OCI-LY7 (cell line): ENCODE results near the gene CYP1B1. TPM values are rescaled to one million over a fixed set of nuclear protein-coding genes. Genes with fewer than 3 reads are reported as not detected.

ENCODE experiments used
- BruUV-seq: library from RNA; stranded (reverse); fragments of 400-500 nt; replicated peaks from 2 replicates; lab custom pipeline; 2021; lab: Mats Ljungman, UMichigan
- CTCF ChIA-PET: fragments of 300-600 bp; sonication (Branson Sonifier 250); formaldehyde crosslinking; loops from one replicate; lab custom pipeline; 2022; ENCODE audit warnings: antibody characterized with exemption; ENCODE audit not compliant: unreplicated experiment; lab: Charles Lee
- POLR2A ChIA-PET: fragments of 300-600 bp; sonication (Branson Sonifier 250); formaldehyde crosslinking; loops from one replicate; lab custom pipeline; 2022; ENCODE audit warnings: antibody characterized with exemption; lab: Charles Lee
- DNase-seq: peaks from one replicate; pipeline ENCODE4 v3.0.0-alpha.2; 2015; ENCODE audit warnings: low spot score
- H2AFZ ChIP-seq: fragments of 200-600 bp; sonication (generic), shearing (Covaris generic); 2 replicates; pipeline ENCODE4 v1.6.1; 2014; ENCODE audit warnings: mild to moderate bottlenecking, antibody characterized with exemption, low read length, moderate library complexity
- H3K27ac ChIP-seq: fragments of 200-600 bp; sonication (generic); 2 replicates; pipeline ENCODE4 v1.5.1; 2014; ENCODE audit warnings: mixed run types, low read depth, mild to moderate bottlenecking, moderate library complexity, low read length, inconsistent platforms; ENCODE audit not compliant: poor library complexity, severe bottlenecking
- H3K36me3 ChIP-seq: fragments of 200-600 bp; sonication (generic); 2 replicates; pipeline ENCODE4 v1.6.1; 2014; ENCODE audit warnings: mild to moderate bottlenecking, antibody characterized with exemption, low read length, moderate library complexity, mixed read lengths; ENCODE audit not compliant: insufficient read depth
- H3K4me1 ChIP-seq: fragments of 200-600 bp; sonication (generic); 2 replicates; pipeline ENCODE4 v1.5.1; 2014; ENCODE audit warnings: mild to moderate bottlenecking, low read length; ENCODE audit not compliant: insufficient read depth, poor library complexity, severe bottlenecking
- H3K4me2 ChIP-seq: fragments of 200-600 bp; sonication (generic); 2 replicates; pipeline ENCODE4 v1.6.1; 2014; ENCODE audit warnings: mild to moderate bottlenecking, low read length
- H3K4me3 ChIP-seq: fragments of 200-600 bp; sonication (generic); 2 replicates; pipeline ENCODE4 v1.5.1; 2014; ENCODE audit warnings: mild to moderate bottlenecking, low read depth, low read length; ENCODE audit not compliant: poor library complexity, severe bottlenecking
- H3K79me2 ChIP-seq: fragments of 200-600 bp; sonication (generic); 2 replicates; pipeline ENCODE4 v1.6.1; 2016; ENCODE audit warnings: low read depth, mild to moderate bottlenecking, low read length, moderate library complexity, mixed read lengths; ENCODE audit not compliant: insufficient read depth
- H3K9me2 ChIP-seq: fragments of 200-600 bp; sonication (generic); 2 replicates; pipeline ENCODE4 v1.6.1; 2016; ENCODE audit warnings: mild to moderate bottlenecking, low read length, mixed read lengths; ENCODE audit not compliant: insufficient read depth
- H3K9me3 ChIP-seq: fragments of 200-600 bp; sonication (generic); 2 replicates; pipeline ENCODE4 v1.6.1; 2014; ENCODE audit warnings: mild to moderate bottlenecking, mixed run types, low read length, mixed read lengths
- H4K20me1 ChIP-seq: fragments of 200-600 bp; sonication (generic); 2 replicates; pipeline ENCODE4 v1.6.1; 2014; ENCODE audit warnings: mild to moderate bottlenecking, antibody characterized with exemption, low read length, moderate library complexity, mixed read lengths; ENCODE audit not compliant: insufficient read depth
- EZH2phosphoT487 ChIP-seq: fragments of 200-600 bp; sonication (generic); IDR thresholded peaks from 2 replicates; pipeline ENCODE4 v1.6.1; 2018; ENCODE audit warnings: low read depth, borderline replicate concordance, mild to moderate bottlenecking, mixed run types, antibody characterized with exemption, low read length, moderate library complexity, mixed read lengths
- intact Hi-C: fragments of 100-400 bp; cut with micrococcal nuclease; formaldehyde crosslinking; loops from one replicate; pipeline ENCODE4 v1.10.0; 2022; ENCODE audit not compliant: unreplicated experiment
- total RNA-seq, 2 experiments: library from RNA; depleted of rRNA in 1 of 2; stranded (reverse); fragments of >200 nt in 1 of 2; shearing (Covaris generic) in 1 of 2; gene quantifications; 2 replicates each; pipeline ENCODE4 v1.2.3, GENCODE V29; 2014 to 2022
- TF ChIP-seq, protein P1 (sequence below): fragments of 200-600 bp; sonication (generic); conservative IDR thresholded peaks from 2 replicates; pipeline ENCODE4 v1.5.1; 2014; ENCODE audit warnings: mild to moderate bottlenecking, antibody characterized with exemption, low read length, moderate library complexity, mixed read lengths

The CYP1B1 gene
- total RNA-seq, 2 experiments from 2014 or later, result 0.44 TPM; not detected in 1

DNA sequence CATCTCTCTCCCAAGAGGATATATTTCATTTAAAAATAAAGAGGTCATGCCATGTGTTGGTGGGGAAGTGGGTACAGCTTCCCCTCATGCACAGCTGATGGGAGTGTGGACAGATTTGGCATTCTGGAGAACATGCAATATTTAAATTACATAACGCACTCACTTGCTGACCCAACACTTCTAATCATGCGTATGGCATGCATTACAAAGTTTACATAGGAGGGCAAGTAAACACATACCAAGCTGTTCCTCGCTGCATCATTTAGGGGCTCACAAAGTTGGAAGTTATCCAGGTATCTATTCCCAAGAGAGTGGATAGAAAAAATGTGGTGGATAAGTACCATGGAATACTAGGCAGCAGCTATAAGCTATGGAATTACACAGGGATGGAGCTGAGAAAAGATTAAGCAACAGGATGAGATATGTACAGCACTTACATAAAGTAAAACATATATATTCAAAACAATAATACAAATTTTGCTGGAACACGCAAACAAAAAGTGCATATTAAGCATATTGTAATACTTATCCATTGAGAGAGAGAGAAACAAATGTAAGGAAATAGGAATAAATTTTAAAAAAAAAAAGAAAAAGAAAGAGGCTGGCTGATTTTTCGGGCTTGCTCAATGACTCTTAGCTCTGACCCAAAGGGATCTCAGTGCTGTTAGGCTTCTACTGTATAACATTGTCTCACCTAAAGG is 11.0 kb downstream of the CYP1B1 start:
- CTCF ChIA-PET, result no interaction called here

DNA sequence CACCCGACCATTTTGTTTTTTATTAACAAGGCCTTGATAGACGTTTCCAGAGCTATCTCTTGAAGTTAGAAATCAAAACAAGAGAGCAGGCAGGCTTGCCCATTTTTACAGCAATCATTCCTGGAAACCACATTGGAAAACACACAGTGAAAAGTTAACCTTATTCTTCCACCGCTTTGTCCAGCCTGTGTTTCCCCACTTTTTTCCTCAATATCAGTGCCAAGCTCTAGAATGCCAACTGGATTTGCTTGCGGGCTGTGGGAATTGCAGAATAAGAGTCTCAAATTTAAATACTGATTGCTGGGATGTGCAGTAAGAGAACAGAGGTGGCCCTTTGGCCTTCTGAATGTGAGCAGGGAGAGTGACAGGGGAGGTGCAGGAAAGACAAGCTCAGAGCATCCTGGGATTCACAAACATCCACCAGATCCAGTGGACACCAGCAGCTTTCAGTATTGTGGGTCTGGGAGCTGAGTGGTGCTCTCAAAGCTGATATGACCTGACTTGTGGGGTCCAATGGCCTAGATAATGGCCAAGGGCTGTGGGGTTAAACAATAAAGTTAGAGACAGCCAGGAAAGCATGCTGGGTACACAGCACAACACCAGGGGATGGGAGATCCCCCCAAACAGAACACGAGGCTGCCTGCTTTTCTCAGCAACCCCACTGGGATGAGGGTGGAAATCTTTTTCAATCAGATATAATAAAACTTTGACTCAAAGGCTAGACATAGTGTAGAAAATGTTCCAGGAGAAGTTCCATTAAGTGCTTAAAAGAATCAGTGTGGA is 15.5 kb downstream of the CYP1B1 start:
- ChIA-PET CTCF (no interaction called here), POLR2A (no interaction called here)
- Histone ChIP-seq H2AFZ (no peak overlapping the region), H3K36me3 (no peaks in the 10 kb centered on the region), H3K79me2 (no peaks in the 10 kb centered on the region), H3K4me1 (no peaks in the 10 kb centered on the region), H3K4me2 (no peak overlapping the region), H3K4me3 (no peak overlapping the region), H3K9me3 (no peaks in the 10 kb centered on the region), H3K27ac (no peak overlapping the region), H4K20me1 (no peaks in the 10 kb centered on the region), H3K9me2 (no peaks in the 10 kb centered on the region)
- no peak for TF ChIP-seq EZH2phosphoT487
- TF ChIP-seq, protein P1, sequence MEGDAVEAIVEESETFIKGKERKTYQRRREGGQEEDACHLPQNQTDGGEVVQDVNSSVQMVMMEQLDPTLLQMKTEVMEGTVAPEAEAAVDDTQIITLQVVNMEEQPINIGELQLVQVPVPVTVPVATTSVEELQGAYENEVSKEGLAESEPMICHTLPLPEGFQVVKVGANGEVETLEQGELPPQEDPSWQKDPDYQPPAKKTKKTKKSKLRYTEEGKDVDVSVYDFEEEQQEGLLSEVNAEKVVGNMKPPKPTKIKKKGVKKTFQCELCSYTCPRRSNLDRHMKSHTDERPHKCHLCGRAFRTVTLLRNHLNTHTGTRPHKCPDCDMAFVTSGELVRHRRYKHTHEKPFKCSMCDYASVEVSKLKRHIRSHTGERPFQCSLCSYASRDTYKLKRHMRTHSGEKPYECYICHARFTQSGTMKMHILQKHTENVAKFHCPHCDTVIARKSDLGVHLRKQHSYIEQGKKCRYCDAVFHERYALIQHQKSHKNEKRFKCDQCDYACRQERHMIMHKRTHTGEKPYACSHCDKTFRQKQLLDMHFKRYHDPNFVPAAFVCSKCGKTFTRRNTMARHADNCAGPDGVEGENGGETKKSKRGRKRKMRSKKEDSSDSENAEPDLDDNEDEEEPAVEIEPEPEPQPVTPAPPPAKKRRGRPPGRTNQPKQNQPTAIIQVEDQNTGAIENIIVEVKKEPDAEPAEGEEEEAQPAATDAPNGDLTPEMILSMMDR, result no peak
- no TSS peak for BruUV-seq
- intact Hi-C loops, result no loop called here
- DNase-seq, result no peak

More for the DNA sequence above, 11.0 kb downstream of the CYP1B1 start:
- Histone ChIP-seq H3K79me2 (no peaks in the 10 kb centered on the region), H3K4me3 (no peak overlapping the region), H3K27ac (no peak overlapping the region), H3K9me2 (no peaks in the 10 kb centered on the region), H3K36me3 (no peaks in the 10 kb centered on the region), H3K9me3 (no peaks in the 10 kb centered on the region), H4K20me1 (no peaks in the 10 kb centered on the region), H3K4me1 (no peaks in the 10 kb centered on the region), H3K4me2 (no peak overlapping the region), H2AFZ (no peak overlapping the region)
- TF ChIP-seq, protein P1, result no peak
- TF ChIP-seq EZH2phosphoT487, result no peak
- intact Hi-C loops, result no loop called here
- no peak for DNase-seq
- BruUV-seq, result no TSS peak
- POLR2A ChIA-PET, result no interaction called here
